ENCODE results near the gene ZRANB1.

The ZRANB1 gene

GRCh38 chr10:125035588-125036295 lies 93.8 kb downstream of the ZRANB1 start:
- no peak for DNase-seq (ENCODE audit: low read depth in 2 of 2)

- DNase-seq (ENCODE audit: low read depth in 2 of 2), result no peak
Measured at GRCh38 chr10:125037145-125037877, 95.4 kb downstream of the ZRANB1 start.

All from stimulated activated CD4-positive, alpha-beta T cell treated with anti-CD3 and anti-CD28 coated beads, Interleukin-12 subunit alpha, Interleukin-12 subunit beta, amount 100 ng/mL, for 24 hours (primary cell).